Astrocyte (in vitro differentiated cells and primary cell): ENCODE results near the gene METTL26. TPM values are rescaled to one million over a fixed set of nuclear protein-coding genes. Genes with fewer than 3 reads are reported as not detected.

ENCODE experiments used
- DNase-seq: peaks from one replicate; pipeline ENCODE4 v3.0.0-alpha.2; 2010; ENCODE audit warnings: low read depth
- FAIRE-seq: peaks from 2 replicates; lab custom pipeline; 2011; peaks lifted over from hg19 to GRCh38; lab: Jason Lieb, UNC
- H2AFZ ChIP-seq: 2 replicates; pipeline ENCODE4 v1.6.0; 2012; ENCODE audit warnings: low read depth, low read length, inconsistent platforms
- H3K27ac ChIP-seq: 2 replicates; pipeline ENCODE4 v1.5.1; 2011; ENCODE audit warnings: low read depth, low read length, inconsistent platforms
- H3K27me3 ChIP-seq: 2 replicates; pipeline ENCODE4 v1.6.0; 2011; ENCODE audit warnings: low read length, inconsistent platforms; ENCODE audit not compliant: insufficient read depth
- H3K36me3 ChIP-seq: 2 replicates; pipeline ENCODE4 v1.5.1; 2011; ENCODE audit warnings: low read length, inconsistent platforms; ENCODE audit not compliant: insufficient read depth
- H3K4me1 ChIP-seq: 2 replicates; pipeline ENCODE4 v1.5.1; 2011; ENCODE audit warnings: low read length, inconsistent platforms; ENCODE audit not compliant: insufficient read depth
- H3K4me2 ChIP-seq: 2 replicates; pipeline ENCODE4 v1.6.0; 2012; ENCODE audit warnings: low read length, inconsistent platforms
- H3K4me3 ChIP-seq: 2 replicates; pipeline ENCODE4 v1.5.1; 2011; ENCODE audit warnings: low read depth, mild to moderate bottlenecking, low read length, inconsistent platforms; ENCODE audit not compliant: insufficient read depth
- H3K79me2 ChIP-seq: 2 replicates; pipeline ENCODE4 v1.6.0; 2012; ENCODE audit warnings: mild to moderate bottlenecking, low read length, inconsistent platforms; ENCODE audit not compliant: insufficient read depth
- H3K9ac ChIP-seq: 2 replicates; pipeline ENCODE4 v1.6.0; 2012; ENCODE audit warnings: mild to moderate bottlenecking, low read length, inconsistent platforms
- H3K9me3 ChIP-seq: 2 replicates; pipeline ENCODE4 v1.5.1; 2012; ENCODE audit warnings: low read depth, mild to moderate bottlenecking, low read length, inconsistent platforms; ENCODE audit not compliant: insufficient read depth
- H4K20me1 ChIP-seq: 2 replicates; pipeline ENCODE4 v1.6.0; 2012; ENCODE audit warnings: low read length, inconsistent platforms; ENCODE audit not compliant: insufficient read depth
- H3K27ac Mint-ChIP-seq: one replicate; pipeline ENCODE4 v1.8.0; 2021; ENCODE audit warnings: mild to moderate bottlenecking, mixed read lengths; ENCODE audit not compliant: unreplicated experiment
- H3K27me3 Mint-ChIP-seq: one replicate; pipeline ENCODE4 v1.8.0; 2021; ENCODE audit warnings: low read depth, mixed read lengths; ENCODE audit not compliant: unreplicated experiment
- H3K36me3 Mint-ChIP-seq: one replicate; pipeline ENCODE4 v1.8.0; 2021; ENCODE audit warnings: low read depth, mixed read lengths; ENCODE audit not compliant: unreplicated experiment
- H3K4me1 Mint-ChIP-seq: one replicate; pipeline ENCODE4 v1.8.0; 2021; ENCODE audit warnings: low read depth, mixed read lengths; ENCODE audit not compliant: unreplicated experiment
- H3K4me3 Mint-ChIP-seq: one replicate; pipeline ENCODE4 v1.8.0; 2021; ENCODE audit warnings: mild to moderate bottlenecking, moderate library complexity, mixed read lengths; ENCODE audit not compliant: unreplicated experiment
- H3K9me3 Mint-ChIP-seq: one replicate; pipeline ENCODE4 v1.8.0; 2021; ENCODE audit warnings: mild to moderate bottlenecking, mixed read lengths; ENCODE audit not compliant: unreplicated experiment
- CTCF ChIP-seq: IDR thresholded peaks from 2 replicates; pipeline ENCODE4 v1.5.1; 2011; ENCODE audit warnings: low read depth, mild to moderate bottlenecking, inconsistent platforms, low read length, moderate library complexity; ENCODE audit not compliant: insufficient read depth
- EZH2 ChIP-seq: IDR thresholded peaks from 2 replicates; pipeline ENCODE4 v1.6.1; 2012; ENCODE audit warnings: mild to moderate bottlenecking, low read length, inconsistent platforms; ENCODE audit not compliant: insufficient read depth
- total RNA-seq: library from RNA; stranded (reverse); gene quantifications from 2 replicates; pipeline ENCODE4 v1.2.1, GENCODE V29; 2021

Gene METTL26
- total RNA-seq, 1 donor from 2014 or later = 56.4 TPM

DNA sequence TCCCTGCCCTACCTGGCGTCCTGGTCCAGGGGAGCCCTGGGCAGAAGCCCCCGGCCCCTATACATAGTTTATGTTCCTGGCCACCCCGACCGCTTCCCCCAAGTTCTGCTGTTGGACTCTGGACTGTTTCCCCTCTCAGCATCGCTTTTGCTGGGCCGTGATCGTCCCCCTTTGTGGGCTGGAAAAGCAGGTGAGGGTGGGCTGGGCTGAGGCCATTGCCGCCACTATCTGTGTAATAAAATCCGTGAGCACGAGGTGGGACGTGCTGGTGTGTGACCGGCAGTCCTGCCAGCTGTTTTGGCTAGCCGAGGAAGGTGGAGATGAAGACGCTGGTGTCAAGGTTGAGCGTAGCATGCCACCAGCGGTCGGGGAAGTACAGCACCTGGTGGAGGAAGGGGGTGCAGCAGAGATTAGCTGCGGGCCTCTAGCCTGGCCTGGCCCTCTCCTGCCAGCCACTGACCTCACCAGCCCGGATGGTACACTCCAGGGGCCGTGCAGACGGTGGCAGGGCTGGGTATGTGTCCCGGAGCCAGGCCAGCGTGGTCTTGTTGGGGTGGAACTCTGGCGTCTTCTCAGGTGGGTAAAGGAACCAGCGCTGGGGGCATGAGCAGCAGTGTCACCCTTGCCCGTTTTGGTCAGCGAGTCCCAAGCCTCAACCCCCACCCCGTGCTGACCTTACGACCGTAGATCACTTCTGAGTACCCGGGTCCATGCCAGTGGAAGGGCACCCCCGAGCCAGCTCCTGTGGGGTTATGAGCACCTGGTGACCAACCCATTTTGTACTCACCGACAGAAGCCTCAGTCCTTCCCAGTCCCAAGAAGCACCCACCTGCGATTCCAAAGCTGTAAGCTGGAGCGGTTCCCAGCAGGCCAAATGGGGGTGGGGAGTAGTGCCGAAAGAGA is 46.6 kb upstream of the METTL26 start:
- H3K27ac ChIP-seq = no peak overlapping the region
- H3K27me3 ChIP-seq = no peaks in the 10 kb centered on the region
- H4K20me1 ChIP-seq = peaks cover 31% of the 10 kb centered on the region
- H3K4me3 Mint-ChIP-seq = peak overlapping the region; percentile 78
- H3K4me1 Mint-ChIP-seq = peaks cover 13% of the 10 kb centered on the region
- H3K27ac Mint-ChIP-seq = peak overlapping the region; percentile 34
- peak overlapping the region; percentile 65 for H3K9ac ChIP-seq
- TF ChIP-seq EZH2 = no peak
- no peak for TF ChIP-seq CTCF
- peaks cover 32% of the 10 kb centered on the region for H3K4me1 ChIP-seq
- H3K9me3 Mint-ChIP-seq = no peaks in the 10 kb centered on the region
- no peak overlapping the region for H2AFZ ChIP-seq
- no peaks in the 10 kb centered on the region for H3K27me3 Mint-ChIP-seq
- H3K79me2 ChIP-seq = peaks cover 60% of the 10 kb centered on the region
- H3K4me3 ChIP-seq = no peak overlapping the region
- DNase-seq = no peak
- H3K36me3 ChIP-seq = peaks cover 3% of the 10 kb centered on the region
- H3K9me3 ChIP-seq = no peaks in the 10 kb centered on the region
- FAIRE-seq = no peak
- H3K36me3 Mint-ChIP-seq = peaks cover 10% of the 10 kb centered on the region
- H3K4me2 ChIP-seq = peak overlapping the region; percentile 88

DNA sequence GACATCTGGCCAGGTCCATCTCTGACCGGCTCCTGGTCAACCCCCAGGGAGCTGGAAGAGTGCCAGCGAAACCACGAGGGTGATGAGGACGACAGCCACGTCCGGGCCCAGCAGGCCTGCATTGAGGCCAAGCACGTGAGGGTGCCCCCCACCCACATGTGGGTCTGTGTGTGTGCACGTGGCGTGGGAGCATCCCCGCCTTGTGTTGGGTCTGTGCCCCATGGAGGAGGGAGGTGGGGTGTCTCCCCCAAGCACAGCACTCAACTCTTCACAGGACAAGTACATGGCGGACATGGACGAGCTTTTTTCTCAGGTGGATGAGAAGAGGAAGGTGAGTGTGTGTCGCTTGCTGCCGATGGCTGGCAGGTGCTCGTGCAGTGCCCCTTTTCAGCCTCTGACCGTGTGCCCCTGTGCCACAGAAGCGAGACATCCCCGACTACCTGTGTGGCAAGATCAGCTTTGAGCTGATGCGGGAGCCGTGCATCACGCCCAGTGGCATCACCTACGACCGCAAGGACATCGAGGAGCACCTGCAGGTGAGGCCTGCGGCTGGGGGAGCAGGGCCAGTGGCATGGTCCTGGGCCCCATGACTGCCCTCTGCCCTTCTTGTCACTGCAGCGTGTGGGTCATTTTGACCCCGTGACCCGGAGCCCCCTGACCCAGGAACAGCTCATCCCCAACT is 45.8 kb upstream of the METTL26 start:
- peaks cover 8% of the 10 kb centered on the region for H3K36me3 Mint-ChIP-seq
- Histone ChIP-seq H4K20me1 (peaks cover 31% of the 10 kb centered on the region), H3K79me2 (peaks cover 55% of the 10 kb centered on the region), H3K36me3 (peaks cover 3% of the 10 kb centered on the region), H3K9me3 (no peaks in the 10 kb centered on the region), H3K27ac (no peak overlapping the region), H3K27me3 (no peaks in the 10 kb centered on the region), H3K4me1 (peaks cover 32% of the 10 kb centered on the region), H2AFZ (no peak overlapping the region), H3K4me3 (peak overlapping the region; percentile 78), H3K9ac (peak overlapping the region; percentile 90), H3K4me2 (peak overlapping the region; percentile 98)
- H3K9me3 Mint-ChIP-seq = no peaks in the 10 kb centered on the region
- H3K27ac Mint-ChIP-seq = peak overlapping the region; percentile 87
- H3K4me1 Mint-ChIP-seq = peaks cover 13% of the 10 kb centered on the region
- FAIRE-seq (no peak), DNase-seq (peak; percentile 16)
- peak overlapping the region; percentile 89 for H3K4me3 Mint-ChIP-seq
- H3K27me3 Mint-ChIP-seq = no peaks in the 10 kb centered on the region
- TF ChIP-seq CTCF (no peak), EZH2 (no peak)
